Islet precursor cell (in vitro differentiated cells): Measurements from ENCODE around the gene STRN4.
"Not testable (repeated sequence)": the region's sequence is repeated elsewhere in the genome, so short reads cannot be mapped to it uniquely, and the experiment has no call there.

Experiments used
- DNase-seq: peaks from one replicate; pipeline ENCODE4 v3.0.0-alpha.2; 2018

The STRN4 gene

GRCh38 chr19:46746281-46747057, at the start of gene STRN4:
Gene STRN4 (minus strand): TSS chr19:46746450. CDS start chr19:46746430, 20 bp downstream.
- no peak for DNase-seq

GRCh38 chr19:46791944-46792343, 45.7 kb upstream of the STRN4 start:
- peak; percentile 96 for DNase-seq

GRCh38 chr19:46789371-46789770, 43.1 kb upstream of the STRN4 start:
- no peak for DNase-seq

- DNase-seq = no peak
Observed at GRCh38 chr19:46788968-46789338, 42.7 kb upstream of the STRN4 start.

- peak; percentile 98 for DNase-seq
Observed at GRCh38 chr19:46788262-46788967, 42.2 kb upstream of the STRN4 start, which contains the start of gene SLC1A5. Gene SLC1A5 (minus strand): TSS chr19:46788594. CDS start chr19:46787965, 629 bp downstream.

- DNase-seq = peak; percentile 77
Observed at GRCh38 chr19:46787331-46788261, 41.3 kb upstream of the STRN4 start.

GRCh38 chr19:46787040-46787330, 40.7 kb upstream of the STRN4 start:
- no peak for DNase-seq

GRCh38 chr19:46786236-46787039, 40.2 kb upstream of the STRN4 start:
- peak; percentile 84 for DNase-seq

- DNase-seq = no peak
Observed at GRCh38 chr19:46785980-46786235, 39.7 kb upstream of the STRN4 start.

GRCh38 chr19:46785054-46785979, 39.1 kb upstream of the STRN4 start:
- no peak for DNase-seq

- peak; percentile 97 for DNase-seq
Observed at GRCh38 chr19:46784262-46785053, 38.2 kb upstream of the STRN4 start.

- no peak for DNase-seq
Observed at GRCh38 chr19:46783670-46784069, 37.4 kb upstream of the STRN4 start.

- no peak for DNase-seq
Observed at GRCh38 chr19:46782355-46783019, 36.2 kb upstream of the STRN4 start.

GRCh38 chr19:46777956-46778645, 31.9 kb upstream of the STRN4 start:
- DNase-seq = not testable (repeated sequence)

GRCh38 chr19:46776927-46777911, 31.0 kb upstream of the STRN4 start:
- peak; percentile 73 for DNase-seq

GRCh38 chr19:46775642-46776258, 29.5 kb upstream of the STRN4 start:
- no peak for DNase-seq

GRCh38 chr19:46773018-46773399, 26.8 kb upstream of the STRN4 start:
- DNase-seq = no peak
